GM19455 (cell line): ENCODE data around the gene NTSR2.

Source experiments
- ATAC-seq: cut with Tn5 transposase; IDR thresholded peaks from one replicate; pipeline ENCODE4 v1.9.1; 2021; ENCODE audit not compliant: unreplicated experiment

The NTSR2 gene

DNA sequence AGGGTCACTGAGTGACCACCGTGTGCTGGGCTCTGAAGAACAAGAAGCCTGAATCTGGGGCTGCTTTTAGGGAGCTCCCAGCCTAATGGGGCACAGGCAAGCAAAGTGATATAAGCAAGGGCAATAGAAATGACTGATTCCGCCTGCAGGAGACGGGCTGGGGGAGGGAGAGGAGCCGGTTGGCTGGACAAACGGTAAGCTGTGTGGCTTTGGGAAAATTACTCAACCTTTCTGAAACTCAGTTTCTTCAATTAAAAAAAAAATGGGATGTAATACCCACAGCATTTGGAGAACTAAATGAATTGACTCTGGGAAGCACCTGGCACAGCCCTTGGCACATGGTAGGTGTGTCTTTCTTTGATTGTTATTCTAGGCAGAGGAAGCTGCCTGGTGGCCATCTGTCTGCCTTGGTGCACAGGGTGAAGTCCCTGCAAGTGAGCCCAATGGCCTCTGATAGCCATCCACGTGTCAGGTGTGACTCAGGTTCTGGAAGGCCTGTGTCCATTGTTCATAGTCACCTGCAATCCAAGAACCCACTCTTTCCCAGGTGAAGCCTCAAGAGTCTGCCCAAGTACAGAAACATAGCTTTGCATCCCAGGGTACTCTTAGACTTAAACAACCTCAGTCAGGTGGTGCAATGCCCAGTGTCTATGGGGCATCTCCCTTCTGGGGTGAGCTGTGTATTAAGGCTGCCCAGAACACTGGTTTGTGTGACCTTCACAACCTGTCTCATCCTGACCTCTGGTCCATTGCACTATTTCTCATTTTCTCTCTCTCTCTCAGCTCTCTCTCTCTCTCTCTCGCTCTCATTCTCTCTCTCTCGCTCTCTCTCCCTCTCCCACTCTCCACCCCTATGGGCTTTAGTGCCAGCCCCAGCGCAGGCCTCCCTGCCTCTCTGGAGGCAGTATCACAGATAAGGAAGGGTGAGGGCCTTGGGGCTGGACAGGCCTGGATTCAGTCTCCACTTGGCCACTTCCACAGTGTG, 30.0 kb upstream of the NTSR2 start:
- ATAC-seq = no peak

DNA sequence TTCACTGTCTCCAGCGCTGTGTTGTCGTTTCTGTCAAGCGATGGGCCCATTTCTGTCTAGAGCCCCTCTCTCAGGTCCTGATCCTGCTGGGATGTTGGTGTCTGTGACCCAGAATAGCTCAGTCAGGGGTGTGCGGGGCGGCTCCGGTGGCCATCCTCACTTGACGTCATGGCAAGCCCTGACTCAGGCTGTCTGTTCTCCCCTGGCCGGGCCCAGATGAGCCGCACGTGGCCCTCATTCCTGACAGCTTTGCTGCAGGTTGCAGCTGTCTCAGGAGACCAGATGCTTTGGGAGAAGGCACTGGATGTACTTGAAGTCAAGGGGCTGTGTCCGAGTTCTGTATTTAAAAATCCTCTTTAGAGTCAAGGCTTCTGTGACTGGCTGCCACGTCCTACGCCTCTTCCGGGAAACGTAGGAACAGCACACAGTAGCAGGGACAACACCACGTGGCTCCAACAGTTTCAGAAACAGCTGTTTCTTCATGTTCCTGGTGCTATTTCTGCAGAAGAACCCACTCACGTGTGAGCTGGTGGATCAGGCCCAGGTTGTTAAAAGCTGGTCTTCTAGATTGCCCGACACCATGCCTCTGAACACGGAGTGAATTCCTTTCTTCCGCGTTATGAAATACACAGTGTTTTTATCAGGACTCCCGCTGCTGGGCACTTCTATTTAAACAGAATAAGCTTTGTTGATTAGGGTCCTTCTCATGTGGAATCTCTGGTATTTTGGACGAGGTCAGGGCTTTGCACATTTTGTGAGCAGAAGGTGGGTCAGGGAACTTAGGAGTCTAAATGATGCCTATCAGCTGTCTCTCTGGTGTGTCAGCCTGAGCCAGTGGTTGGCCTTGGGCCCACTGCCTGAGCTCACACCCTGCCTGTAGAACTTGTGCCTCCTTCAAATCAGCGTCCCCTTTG, 28.3 kb upstream of the NTSR2 start:
- no peak for ATAC-seq

DNA sequence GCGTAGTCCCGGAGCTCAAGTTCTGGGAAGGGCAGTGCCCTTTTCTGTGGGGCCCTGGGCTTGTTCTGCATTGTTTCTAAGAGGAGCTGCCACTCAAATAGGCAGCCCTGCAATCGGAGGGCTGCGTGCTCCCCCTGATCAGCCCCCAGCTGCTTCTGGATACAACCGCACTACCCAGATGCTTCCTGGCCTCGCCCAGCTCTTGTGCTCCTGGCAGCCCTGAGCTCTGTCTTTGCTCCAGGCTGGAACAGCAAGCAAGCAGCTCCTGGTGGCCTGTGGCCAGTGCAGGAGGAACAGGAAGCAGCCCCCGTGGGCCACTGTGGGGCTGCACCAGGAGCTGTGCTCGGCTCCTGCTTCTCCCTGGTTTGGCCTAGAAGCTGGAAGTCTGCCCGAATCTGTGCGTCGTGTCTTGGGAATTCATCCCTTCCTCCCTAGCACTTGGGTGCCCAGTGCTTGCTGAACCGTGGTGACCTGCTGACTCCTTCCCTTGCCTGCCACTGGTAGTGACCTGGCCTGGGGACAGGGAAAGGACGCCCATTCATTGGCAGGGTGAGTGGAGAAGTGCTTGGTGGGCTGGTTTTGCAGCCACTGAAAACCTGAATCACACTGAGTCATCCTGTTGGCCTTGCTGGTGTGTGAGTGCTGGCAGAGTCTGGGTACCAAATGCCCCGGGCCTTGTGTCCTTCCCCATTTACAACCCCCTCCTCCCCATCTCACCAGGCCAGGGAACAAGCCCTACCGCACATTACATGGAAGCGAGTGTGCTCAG, 27.3 kb upstream of the NTSR2 start:
- no peak for ATAC-seq

DNA sequence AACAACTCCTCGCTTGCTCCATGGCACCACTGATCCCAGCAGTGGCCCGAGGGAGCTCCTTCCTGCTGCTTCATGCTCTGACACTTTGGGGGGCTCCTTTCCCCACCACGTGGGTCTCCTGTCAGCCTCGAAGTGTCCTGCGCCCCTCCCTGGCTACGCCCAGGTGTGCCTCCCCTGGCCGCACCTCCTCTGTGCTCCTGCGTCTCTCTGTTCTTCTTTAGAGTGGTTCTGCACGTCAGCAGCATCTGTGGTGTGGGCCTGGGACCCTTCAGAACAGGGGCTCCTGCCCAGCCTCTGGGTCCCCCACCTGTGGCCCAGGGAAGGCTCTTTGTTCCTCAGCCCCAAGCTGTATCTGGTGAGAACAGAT, 26.7 kb upstream of the NTSR2 start:
- ATAC-seq = no peak

GRCh38 chr2:11695576-11695975, 25.6 kb upstream of the NTSR2 start:
- no peak for ATAC-seq

DNA sequence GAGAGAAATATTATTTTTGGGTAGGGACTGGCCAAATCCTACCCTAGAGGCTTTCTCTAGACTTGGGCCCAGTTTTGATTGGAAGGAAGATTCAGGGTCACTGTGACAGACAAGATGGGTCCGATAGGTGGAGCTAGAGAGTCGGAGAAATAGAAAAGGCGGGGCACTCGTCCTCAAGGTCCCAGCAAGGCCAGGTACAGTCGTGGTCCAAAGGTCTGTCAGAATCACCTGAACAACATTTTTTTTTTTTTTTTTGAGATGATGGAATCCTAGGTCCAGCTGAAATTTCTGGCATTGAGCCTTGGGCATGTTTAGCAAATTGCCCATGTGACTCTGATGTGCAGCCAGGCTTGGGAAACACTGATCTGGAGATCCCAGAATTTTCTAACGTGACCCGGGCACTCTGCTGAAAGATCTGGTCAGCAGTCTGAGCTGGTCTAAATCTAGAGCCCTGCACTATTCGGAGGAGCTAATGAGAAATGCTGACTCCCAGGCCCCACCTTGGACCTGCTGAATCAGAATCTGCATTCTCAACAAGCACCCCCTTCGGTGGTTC, 23.0 kb upstream of the NTSR2 start:
- peak; percentile 73 for ATAC-seq

- no peak for ATAC-seq
These were observed 21.2 kb upstream of the NTSR2 start for GRCh38 chr2:11691076-11691660.

DNA sequence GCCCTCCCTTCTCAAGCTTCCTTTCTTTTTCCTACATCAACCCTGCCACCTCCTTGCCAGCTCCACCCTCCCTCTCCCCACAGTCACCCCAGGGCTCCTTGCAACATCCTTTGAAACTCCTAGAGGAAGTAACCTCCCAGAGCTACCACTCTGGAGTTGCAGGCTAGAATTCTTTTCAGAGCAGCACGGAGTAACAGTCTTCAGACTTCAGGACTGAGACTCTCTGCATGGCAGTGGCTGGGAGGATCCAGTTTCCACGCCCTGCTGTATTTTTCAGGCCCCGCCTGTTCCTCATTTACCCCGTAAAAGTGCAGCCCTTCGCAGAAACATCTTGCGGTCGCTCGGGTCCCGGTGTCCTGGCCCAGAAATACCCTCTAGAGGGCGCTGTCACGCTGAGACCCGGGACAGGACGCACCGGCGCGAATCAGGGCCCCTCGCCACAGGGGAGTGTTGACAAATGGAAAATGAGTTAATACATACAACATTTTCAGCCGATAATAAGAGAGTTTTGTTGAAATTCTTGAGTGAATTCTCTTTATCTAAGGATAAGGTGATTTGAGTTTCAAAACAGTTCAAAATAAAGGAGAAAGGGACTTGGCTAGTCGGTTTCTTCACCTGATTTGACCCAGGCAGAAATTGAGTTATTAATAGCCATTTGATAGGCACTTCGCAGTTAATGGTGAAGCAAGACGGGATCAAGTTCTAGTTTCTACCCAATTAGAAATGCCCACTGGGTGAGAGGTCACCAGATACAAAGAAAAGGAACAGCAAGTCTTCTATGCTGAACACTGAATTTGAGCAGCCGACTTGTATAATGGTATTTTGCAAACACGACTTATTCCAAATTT, 18.5 kb upstream of the NTSR2 start:
- peak; percentile 59 for ATAC-seq

GRCh38 chr2:11687736-11688135, 17.7 kb upstream of the NTSR2 start:
- no peak for ATAC-seq

DNA sequence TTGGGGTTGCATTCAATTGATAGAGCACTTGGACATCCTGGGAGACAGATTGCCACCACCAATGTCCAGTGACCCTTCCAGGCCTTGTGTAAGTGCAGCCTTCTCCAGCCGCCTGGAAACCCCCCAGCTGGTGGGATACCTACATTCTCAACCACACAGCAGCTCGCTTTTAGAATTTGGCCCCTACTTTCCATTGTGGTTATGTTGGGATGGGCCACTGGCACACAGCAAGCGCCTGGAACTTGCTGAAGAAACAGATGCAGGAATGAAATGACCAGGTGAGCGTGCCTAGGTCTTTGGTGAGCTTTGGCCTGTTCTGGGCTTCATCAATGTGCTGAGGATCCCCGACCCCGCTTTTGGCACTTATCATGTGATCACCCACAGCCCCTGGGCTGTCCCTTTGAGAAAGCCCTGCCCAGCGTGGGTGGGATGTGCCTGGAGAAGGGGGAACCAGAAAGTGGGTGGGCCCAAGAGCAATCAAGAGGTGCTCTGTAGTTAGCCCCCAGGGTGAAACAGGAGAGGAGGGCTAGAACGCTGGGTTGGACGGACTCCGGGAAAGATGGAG, 16.0 kb upstream of the NTSR2 start:
- ATAC-seq = no peak

GRCh38 chr2:11684894-11685460, 15.0 kb upstream of the NTSR2 start:
- no peak for ATAC-seq

- ATAC-seq = no peak
These were observed 14.0 kb upstream of the NTSR2 start for GRCh38 chr2:11683966-11684365.

DNA sequence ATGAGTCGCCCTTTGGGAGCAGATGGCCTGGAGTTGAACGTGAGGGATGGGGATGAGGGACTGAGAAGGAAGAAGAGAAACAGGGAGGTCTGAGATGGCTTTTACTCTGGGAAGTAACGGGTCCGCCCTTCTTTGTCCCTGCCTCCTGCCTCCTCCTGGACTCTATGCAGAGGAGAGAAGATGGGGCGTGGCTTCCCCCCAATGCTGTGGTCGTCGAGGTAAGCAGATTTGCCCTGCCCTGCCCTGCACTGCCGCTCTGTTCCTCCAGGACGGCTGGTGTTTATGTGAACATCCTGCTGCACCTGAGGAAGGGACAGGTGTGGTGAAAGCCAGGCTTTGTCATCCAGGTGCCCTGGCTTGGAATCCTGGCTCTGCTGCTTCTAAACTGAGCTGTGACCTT, 13.5 kb upstream of the NTSR2 start:
- ATAC-seq = no peak

DNA sequence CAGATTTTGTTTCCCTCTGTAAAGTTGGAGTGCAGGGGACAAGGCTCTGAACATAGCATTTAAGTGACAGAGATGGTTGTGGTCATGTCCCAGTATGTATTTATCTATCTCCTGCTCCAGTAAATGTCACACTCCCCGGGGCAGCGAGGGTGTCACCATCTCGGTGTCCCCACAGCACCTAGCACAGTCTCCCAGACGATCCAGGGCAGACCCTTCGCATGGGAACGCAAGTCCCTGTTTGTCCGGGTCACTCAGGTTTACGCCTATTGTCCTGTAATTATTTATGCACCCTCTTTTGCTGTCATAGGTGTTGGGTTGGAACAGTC, 12.6 kb upstream of the NTSR2 start:
- ATAC-seq = no peak

GRCh38 chr2:11681722-11682589, 12.0 kb upstream of the NTSR2 start:
- ATAC-seq = no peak

DNA sequence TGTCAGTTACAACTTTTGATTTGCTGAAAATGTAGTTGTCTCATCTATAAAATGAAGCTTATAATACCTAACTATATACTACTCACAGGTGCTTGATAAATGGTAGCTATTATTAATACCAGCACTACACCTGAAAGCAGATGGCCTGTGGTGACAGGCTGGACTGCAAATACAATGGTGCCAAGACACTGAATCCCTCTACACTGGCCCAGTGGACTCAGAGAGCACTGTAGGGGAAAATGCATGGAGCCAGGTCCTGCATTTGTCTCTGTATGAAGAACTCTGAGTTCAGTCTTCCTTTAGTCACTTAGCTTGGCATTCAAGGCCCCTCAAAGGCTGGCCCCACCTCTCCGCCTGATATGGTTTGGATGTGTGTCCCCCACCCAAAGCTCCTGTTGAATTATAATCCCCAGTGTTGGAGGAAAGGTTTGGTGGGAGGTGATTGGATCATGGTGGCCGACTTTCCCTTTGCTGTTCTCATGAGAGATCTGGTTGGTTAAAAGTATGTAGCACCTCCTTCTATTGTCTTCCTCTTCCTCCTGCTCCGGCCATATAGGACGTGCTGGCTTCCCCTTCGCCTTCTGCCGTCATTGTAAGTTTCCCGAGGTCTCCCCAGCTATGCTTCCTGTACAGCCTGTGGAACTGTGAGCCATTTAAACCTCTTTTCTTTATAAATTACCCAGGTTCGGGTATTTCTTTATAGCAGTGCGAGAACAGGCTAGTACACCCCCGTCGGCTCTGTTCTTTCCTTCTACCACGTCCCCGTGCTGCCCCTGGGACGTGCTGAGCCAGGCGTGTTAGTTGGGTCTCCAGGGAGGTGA, 11.1 kb upstream of the NTSR2 start:
- no peak for ATAC-seq
